Measurements from ENCODE around the gene GPHN. TPM values are rescaled to one million over a fixed set of nuclear protein-coding genes. Genes with fewer than 3 reads are reported as not detected.

The GPHN gene
- total and polyA plus RNA-seq, 10 of the 15 experiments (the other 5 are each of a cell fraction or from before 2014, with no cell fraction given), result 22.3 to 48.8 (median 33.1) TPM

- H3K9ac ChIP-seq (ENCODE audit: control insufficient read depth, insufficient read depth, low read length), result no peak overlapping the region
- TF ChIP-seq POLR2AphosphoS5 (IDR thresholded peaks at IDR 0.05; ENCODE audit: low read length) (no peak), BCLAF1 (IDR thresholded peaks at IDR 0.05) (no peak), MYC (IDR thresholded peaks at IDR 0.05; ENCODE audit: insufficient read depth, insufficient read length, insufficient replicate concordance, low read length, severe bottlenecking) (no peak), JUNB (IDR thresholded peaks at IDR 0.05) (no peak), ASH2L (IDR thresholded peaks at IDR 0.05; ENCODE audit: borderline replicate concordance, low read depth) (no peak), SP1 (IDR thresholded peaks at IDR 0.05; ENCODE audit: low read depth, low read length) (no peak), E2F4 (IDR thresholded peaks at IDR 0.05; ENCODE audit: low read depth, low read length) (no peak), USF2 (IDR thresholded peaks at IDR 0.05; ENCODE audit: borderline replicate concordance, low read depth, low read length) (no peak), BCL11A (IDR thresholded peaks at IDR 0.05; ENCODE audit: low read depth, low read length) (no peak), ZNF622 (IDR thresholded peaks at IDR 0.05) (no peak), RELB (IDR thresholded peaks at IDR 0.05; ENCODE audit: low read depth) (no peak), JUND (IDR thresholded peaks at IDR 0.05; ENCODE audit: low read depth, low read length) (no peak), STAT1 (conservative IDR thresholded peaks at IDR 0.05) (no peak), SUZ12 (IDR thresholded peaks at IDR 0.05; ENCODE audit: unreplicated experiment) (no peak), IRF3 (IDR thresholded peaks at IDR 0.05) (no peak), ATF3 (IDR thresholded peaks at IDR 0.05; ENCODE audit: borderline replicate concordance, extremely low read depth, low read depth, low read length) (no peak), ZNF24 (IDR thresholded peaks at IDR 0.05) (no peak), HDGF (IDR thresholded peaks at IDR 0.05) (no peak)
- WGBS (ENCODE audit: insufficient coverage, insufficient replicate concordance, low lambda C conversion rate, missing lambda C conversion rate), result 98% methylated on average over 2 of the region's 2 CpGs
- in situ Hi-C loops (cut with MboI) (no loop called here), intact Hi-C loops (cut with micrococcal nuclease; ENCODE audit: unreplicated experiment) (no loop called here)
- H4K20me1 ChIP-seq (ENCODE audit: control insufficient read depth, insufficient read depth), result no peaks in the 10 kb centered on the region
- POLR2A ChIA-PET, result no interaction called here
- CTCF ChIA-PET, result interaction anchor here (0.8 kb wide), 1 partner anchor 599 kb away, joined by 3 read pairs; no protein-coding TSS in a partner anchor
- H3K27ac ChIP-seq (ENCODE audit: control insufficient read depth, insufficient read depth), result no peak overlapping the region
- H2AFZ ChIP-seq (ENCODE audit: control insufficient read depth, low read depth, low read length), result no peak overlapping the region
- no peaks in the 10 kb centered on the region for H3K27me3 ChIP-seq (replicated peaks in 1 of 2; ENCODE audit: control insufficient read depth in 2 of 2, insufficient read depth in 2 of 2, low read length in 1 of 2)
- ATAC-seq, result no peak
- H3K4me2 ChIP-seq (ENCODE audit: control insufficient read depth, insufficient read depth), result no peak overlapping the region
- H3K36me3 ChIP-seq (ENCODE audit: control insufficient read depth in 2 of 2, insufficient read depth in 2 of 2, low read length in 1 of 2), result no peaks in the 10 kb centered on the region
- no peak for DNase-seq (ENCODE audit: low read depth, low spot score)
- peaks cover 8% of the 10 kb centered on the region for H3K79me2 ChIP-seq (ENCODE audit: control insufficient read depth, insufficient read depth, low read length)
- no peak overlapping the region for H3K4me3 ChIP-seq
- RAD21 ChIA-PET (ENCODE audit: unreplicated experiment), result no interaction called here
- H3K9me3 ChIP-seq (replicated peaks; ENCODE audit: control insufficient read depth, insufficient read depth, low read length), result peaks cover 9% of the 10 kb centered on the region; the same call in 2 of the 3 replicates
- BruUV-seq (replicated peaks), result no TSS peak
- no peak for FAIRE-seq
- SMC1A ChIA-PET (ENCODE audit: uncharacterized antibody, unreplicated experiment), result interaction anchor here (0.7 kb wide), 1 partner anchor 718 kb away, joined by 3 read pairs; no protein-coding TSS in a partner anchor
- no peaks in the 10 kb centered on the region for H3K4me1 ChIP-seq (ENCODE audit: control insufficient read depth, insufficient read depth, low read length)
These were observed 60.3 kb downstream of the GPHN start for GRCh38 chr14:66568220-66568619.
